Testis (tissue), 2 donors: ENCODE results near the gene NCK2.

Source experiments
- CTCF ChIP-seq, 3 experiments: fragments of 450-650 bp in 2 of 3; fragments of 200-600 bp in 1 of 3; sonication (generic) in 1 of 3; IDR thresholded peaks; one replicate each; pipeline ENCODE4 v1.5.1; 2016 to 2019; ENCODE audit warnings: antibody characterized with exemption in 3 of 3, mild to moderate bottlenecking in 2 of 3, moderate library complexity in 1 of 3
- POLR2A ChIP-seq: fragments of 450-650 bp; IDR thresholded peaks from one replicate; pipeline ENCODE4 v1.6.1; 2017; ENCODE audit warnings: antibody characterized with exemption, mild to moderate bottlenecking, moderate library complexity

- TF ChIP-seq CTCF (IDR thresholded peaks at IDR 0.05) (no peak), POLR2A (no peak)
These were observed 28.9 kb downstream of the NCK2 start for GRCh38 chr2:105773568-105773967.
